BLaER1 (cell line): Measurements from ENCODE around the gene NPL.

Experiments
- H3K27ac ChIP-seq: shearing (Covaris generic); formaldehyde crosslinking; 2 replicates; pipeline ENCODE4 v1.8.1; 2022
- H3K27me3 ChIP-seq: shearing (Covaris generic); formaldehyde crosslinking; 2 replicates; pipeline ENCODE4 v1.8.1; 2022
- H3K36me3 ChIP-seq: shearing (Covaris generic); formaldehyde crosslinking; 2 replicates; pipeline ENCODE4 v1.8.1; 2022
- H3K4me1 ChIP-seq: shearing (Covaris generic); formaldehyde crosslinking; 2 replicates; pipeline ENCODE4 v1.8.1; 2022
- H3K4me2 ChIP-seq: shearing (Covaris generic); formaldehyde crosslinking; 2 replicates; pipeline ENCODE4 v1.8.1; 2022
- H3K4me3 ChIP-seq: shearing (Covaris generic); formaldehyde crosslinking; 2 replicates; pipeline ENCODE4 v1.8.1; 2022
- H3K9ac ChIP-seq: shearing (Covaris generic); formaldehyde crosslinking; 2 replicates; pipeline ENCODE4 v1.8.1; 2022
- H3K9me3 ChIP-seq: shearing (Covaris generic); formaldehyde crosslinking; 2 replicates; pipeline ENCODE4 v1.8.1; 2022
- H4K20me1 ChIP-seq: shearing (Covaris generic); formaldehyde crosslinking; 2 replicates; pipeline ENCODE4 v1.8.1; 2022
- Cebpa-rat ChIP-seq: shearing (Covaris generic); IDR thresholded peaks from 2 replicates; pipeline ENCODE4 v1.8.1; 2022

Gene NPL

GRCh38 chr1:182791281-182792179, 2.0 kb downstream of the NPL start:
- Histone ChIP-seq H3K4me1 (peaks cover 21% of the 10 kb centered on the region), H4K20me1 (no peaks in the 10 kb centered on the region), H3K9me3 (no peaks in the 10 kb centered on the region), H3K4me3 (no peak overlapping the region), H3K9ac (no peak overlapping the region), H3K4me2 (no peak overlapping the region), H3K36me3 (no peaks in the 10 kb centered on the region), H3K27me3 (peaks cover 13% of the 10 kb centered on the region), H3K27ac (no peak overlapping the region)
- TF ChIP-seq Cebpa-rat: no peak

GRCh38 chr1:182794091-182794490, 4.5 kb downstream of the NPL start:
- H3K27me3 ChIP-seq: peaks cover 3% of the 10 kb centered on the region
- H3K9ac ChIP-seq: no peak overlapping the region
- H3K9me3 ChIP-seq: no peaks in the 10 kb centered on the region
- H3K27ac ChIP-seq: no peak overlapping the region
- H3K36me3 ChIP-seq: no peaks in the 10 kb centered on the region
- H4K20me1 ChIP-seq: no peaks in the 10 kb centered on the region
- no peak overlapping the region for H3K4me2 ChIP-seq
- no peak for TF ChIP-seq Cebpa-rat
- no peak overlapping the region for H3K4me3 ChIP-seq
- H3K4me1 ChIP-seq: peaks cover 16% of the 10 kb centered on the region

GRCh38 chr1:182794676-182795201, 5.2 kb downstream of the NPL start:
- no peaks in the 10 kb centered on the region for H3K27me3 ChIP-seq
- peaks cover 16% of the 10 kb centered on the region for H3K4me1 ChIP-seq
- H3K4me2 ChIP-seq: peak overlapping the region; percentile 18; the same call in 1 of the 2 replicates
- no peaks in the 10 kb centered on the region for H3K9me3 ChIP-seq
- no peak overlapping the region for H3K27ac ChIP-seq
- TF ChIP-seq Cebpa-rat: no peak
- H3K4me3 ChIP-seq: no peak overlapping the region
- no peaks in the 10 kb centered on the region for H3K36me3 ChIP-seq
- H4K20me1 ChIP-seq: no peaks in the 10 kb centered on the region
- no peak overlapping the region for H3K9ac ChIP-seq

- H3K27ac ChIP-seq: no peak overlapping the region
- peak overlapping the region; percentile 18; the same call in 1 of the 2 replicates for H3K4me2 ChIP-seq
- H3K9me3 ChIP-seq: no peaks in the 10 kb centered on the region
- no peak overlapping the region for H3K9ac ChIP-seq
- H3K4me3 ChIP-seq: no peak overlapping the region
- H3K4me1 ChIP-seq: peaks cover 10% of the 10 kb centered on the region; the same call in 1 of the 2 replicates
- H3K27me3 ChIP-seq: no peaks in the 10 kb centered on the region
- H3K36me3 ChIP-seq: no peaks in the 10 kb centered on the region
- no peak for TF ChIP-seq Cebpa-rat
- no peaks in the 10 kb centered on the region for H4K20me1 ChIP-seq
Observed at GRCh38 chr1:182795563-182796228, 6.1 kb downstream of the NPL start.

GRCh38 chr1:182802006-182802803, 12.6 kb downstream of the NPL start:
- Histone ChIP-seq H3K27me3 (no peaks in the 10 kb centered on the region), H3K4me3 (no peak overlapping the region), H3K4me1 (no peaks in the 10 kb centered on the region), H3K4me2 (no peak overlapping the region), H3K27ac (no peak overlapping the region), H3K9ac (no peak overlapping the region), H4K20me1 (no peaks in the 10 kb centered on the region), H3K36me3 (peaks cover 24% of the 10 kb centered on the region), H3K9me3 (no peaks in the 10 kb centered on the region)
- no peak for TF ChIP-seq Cebpa-rat

- Histone ChIP-seq H3K36me3 (peaks cover 24% of the 10 kb centered on the region), H4K20me1 (no peaks in the 10 kb centered on the region), H3K4me3 (no peak overlapping the region), H3K9me3 (no peaks in the 10 kb centered on the region), H3K27me3 (no peaks in the 10 kb centered on the region), H3K4me2 (no peak overlapping the region), H3K4me1 (no peaks in the 10 kb centered on the region), H3K9ac (no peak overlapping the region), H3K27ac (no peak overlapping the region)
- no peak for TF ChIP-seq Cebpa-rat
Observed at GRCh38 chr1:182803846-182804245, 14.3 kb downstream of the NPL start.

GRCh38 chr1:182806015-182806678, 16.6 kb downstream of the NPL start:
- Histone ChIP-seq H3K27me3 (no peaks in the 10 kb centered on the region), H3K9ac (no peak overlapping the region), H3K4me1 (no peaks in the 10 kb centered on the region), H3K27ac (no peak overlapping the region), H3K4me3 (no peak overlapping the region), H3K36me3 (peaks cover 24% of the 10 kb centered on the region), H3K4me2 (no peak overlapping the region), H3K9me3 (no peaks in the 10 kb centered on the region), H4K20me1 (no peaks in the 10 kb centered on the region)
- TF ChIP-seq Cebpa-rat: no peak

- H4K20me1 ChIP-seq: no peaks in the 10 kb centered on the region
Observed at GRCh38 chr1:182807907-182808306, 18.3 kb downstream of the NPL start.

GRCh38 chr1:182809414-182809957, 19.9 kb downstream of the NPL start:
- TF ChIP-seq Cebpa-rat: no peak
- Histone ChIP-seq H3K9ac (no peak overlapping the region), H3K36me3 (peaks cover 18% of the 10 kb centered on the region), H3K4me3 (no peak overlapping the region), H3K27ac (no peak overlapping the region), H3K9me3 (no peaks in the 10 kb centered on the region), H3K4me1 (no peaks in the 10 kb centered on the region), H3K4me2 (no peak overlapping the region), H3K27me3 (no peaks in the 10 kb centered on the region), H4K20me1 (no peaks in the 10 kb centered on the region)

More at GRCh38 chr1:182807907-182808306, 18.3 kb downstream of the NPL start:
- no peaks in the 10 kb centered on the region for H3K4me1 ChIP-seq
- no peak overlapping the region for H3K9ac ChIP-seq
- H3K4me3 ChIP-seq: no peak overlapping the region
- H3K4me2 ChIP-seq: no peak overlapping the region
- no peak for TF ChIP-seq Cebpa-rat
- peaks cover 24% of the 10 kb centered on the region for H3K36me3 ChIP-seq
- no peaks in the 10 kb centered on the region for H3K9me3 ChIP-seq
- H3K27ac ChIP-seq: no peak overlapping the region
- no peaks in the 10 kb centered on the region for H3K27me3 ChIP-seq
